ENCODE results near the gene GRK5. TPM values are rescaled to one million over a fixed set of nuclear protein-coding genes. Genes with fewer than 3 reads are reported as not detected.

GRK5 gene
- total RNA-seq, 1 experiment from 2014 or later = 1.2 TPM

DNA sequence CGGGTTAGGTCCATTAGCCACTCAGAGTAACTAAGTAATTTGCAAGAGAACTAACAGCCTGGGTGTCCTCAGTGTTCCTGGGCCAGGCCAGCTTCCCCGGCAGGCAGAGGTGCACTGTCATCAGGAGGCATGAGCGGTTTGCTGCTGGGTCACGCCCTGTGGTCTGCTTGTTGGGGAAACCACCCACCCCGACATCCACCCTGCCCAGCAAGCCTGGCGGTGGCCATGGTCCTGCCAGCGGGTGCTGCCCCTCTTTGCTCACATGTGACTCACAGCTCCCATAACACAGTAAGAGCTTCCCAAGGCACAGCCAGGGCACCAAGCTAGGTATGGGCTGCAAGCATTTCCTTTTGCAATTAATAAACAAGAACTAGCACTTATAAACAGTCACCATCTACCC, 259.3 kb downstream of the GRK5 start:
- no peak overlapping the region for H2BK120ac ChIP-seq (ENCODE audit: low read depth, low read length, poor library complexity, severe bottlenecking)
- no peak overlapping the region; the same call in 1 of the 2 replicates for H3K14ac ChIP-seq (ENCODE audit: insufficient read depth, low read length)
- H2BK20ac ChIP-seq (ENCODE audit: low read depth, low read length, poor library complexity, severe bottlenecking) = no peak overlapping the region
- H3K27me3 ChIP-seq (ENCODE audit: insufficient read depth, low read length) = no peaks in the 10 kb centered on the region
- no peak overlapping the region for H3K4ac ChIP-seq (ENCODE audit: low read depth, low read length)
- H3K79me1 ChIP-seq (ENCODE audit: insufficient read depth, low read depth, low read length, poor library complexity, severe bottlenecking) = no peaks in the 10 kb centered on the region
- no CpG with 5 or more reads among the region's 7 CpGs for WGBS (ENCODE audit: extremely low coverage, insufficient read length, low lambda C conversion rate)
- H2AK5ac ChIP-seq (ENCODE audit: insufficient read length, low read length) = no peak overlapping the region
- Mint-ChIP-seq H3K27me3 (ENCODE audit: low read depth) (peaks cover 67% of the 10 kb centered on the region), H3K4me1 (peaks cover 0 to 5% of the 10 kb centered on the region in 2 experiments; a peak in 1 of 4 replicates), H3K27ac (no peak overlapping the region), H3K36me3 (ENCODE audit: insufficient read depth in 1 of 3, low read depth in 3 of 3) (peaks cover 0 to 5% (median 2%) of the 10 kb centered on the region in 3 experiments; a peak in 4 of 7 replicates), H3K4me3 (no peak overlapping the region), H3K9me3 (peaks cover 8 to 12% of the 10 kb centered on the region in 2 experiments)
- H4K5ac ChIP-seq (ENCODE audit: insufficient read length, low read depth, low read length) = no peak overlapping the region
- H3K4me1 ChIP-seq (ENCODE audit: insufficient read depth, low read length) = no peaks in the 10 kb centered on the region
- H3K9me3 ChIP-seq (ENCODE audit: control insufficient read depth, low read depth, low read length) = no peaks in the 10 kb centered on the region
- no peak overlapping the region for H3K23ac ChIP-seq (ENCODE audit: insufficient read length, low read depth, low read length)
- H3K9ac ChIP-seq (ENCODE audit: extremely low read depth, insufficient read length, low read length) = no peak overlapping the region
- no peak overlapping the region for H3K18ac ChIP-seq (ENCODE audit: insufficient read length, low read depth, low read length)
- no peak overlapping the region for H3T11ph ChIP-seq (ENCODE audit: low read length)
- H4K8ac ChIP-seq (replicated peaks; ENCODE audit: insufficient read length, low read depth, low read length) = no peak overlapping the region
- H2BK12ac ChIP-seq (ENCODE audit: insufficient read length, low read depth, low read length) = no peak overlapping the region
- no peak overlapping the region for H3K56ac ChIP-seq (ENCODE audit: insufficient read length, low read depth, low read length)
- no peak overlapping the region for H2BK15ac ChIP-seq (ENCODE audit: low read depth, low read length)
- no peak overlapping the region for H2BK5ac ChIP-seq (ENCODE audit: insufficient read length, low read length)
- no peak overlapping the region for H3K27ac ChIP-seq (ENCODE audit: insufficient read length, low read depth, low read length)
- no peaks in the 10 kb centered on the region for H3K79me2 ChIP-seq (ENCODE audit: insufficient read depth, low read length)
- no peak for TF ChIP-seq CTCF (conservative IDR thresholded peaks at IDR 0.05)
- no peak overlapping the region for H2AFZ ChIP-seq (ENCODE audit: low read length)
- no peak for DNase-seq
- H3K23me2 ChIP-seq (ENCODE audit: insufficient read length, low read depth, low read length, poor library complexity, severe bottlenecking) = no peaks in the 10 kb centered on the region
- H3K4me2 ChIP-seq (ENCODE audit: insufficient read depth, insufficient read length, low read length) = no peak overlapping the region
- no peak overlapping the region for H4K91ac ChIP-seq (ENCODE audit: insufficient read length, low read depth, low read length)
- H4K20me1 ChIP-seq (ENCODE audit: control insufficient read depth, insufficient read depth, insufficient read length) = peaks cover 3% of the 10 kb centered on the region

Measured in H9 (cell line).